GM12878 (cell line): ENCODE results near the gene CPD. TPM values are rescaled to one million over a fixed set of nuclear protein-coding genes. Genes with fewer than 3 reads are reported as not detected.
A peak's percentile ranks its signal among the peaks of the same experiment; 100 is the strongest.

ENCODE experiments used
- ATAC-seq: fragments of 200-7000 bp; cut with Tn5 transposase; 3 replicates; pipeline ENCODE4 v1.9.1; 2020; ENCODE audit warnings: mild to moderate bottlenecking, moderate library complexity
- BruUV-seq: library from RNA; stranded (reverse); fragments of 400-500 nt; replicated peaks from 2 replicates; lab custom pipeline; 2021; lab: Mats Ljungman, UMichigan
- CTCF ChIA-PET: fragments of 300-600 bp; sonication (Branson Sonifier 250); formaldehyde crosslinking; extraction: SDS; loops from one replicate; lab custom pipeline; 2021; ENCODE audit warnings: inconsistent platforms; lab: Yijun Ruan, JAX
- POLR2A ChIA-PET: fragments of 350-600 bp; formaldehyde crosslinking; extraction: SDS; loops from one replicate; lab custom pipeline; 2021; ENCODE audit warnings: inconsistent platforms; lab: Charles Lee
- RAD21 ChIA-PET: fragments of 300-600 bp; sonication (Branson Sonifier 250); formaldehyde crosslinking; loops from one replicate; lab custom pipeline; 2023; ENCODE audit warnings: antibody characterized with exemption; ENCODE audit not compliant: unreplicated experiment; lab: Charles Lee
- SMC1A ChIA-PET: fragments of 300-600 bp; sonication (Branson Sonifier 250); formaldehyde crosslinking; loops from one replicate; lab custom pipeline; 2023; ENCODE audit not compliant: unreplicated experiment, uncharacterized antibody; lab: Charles Lee
- DNase-seq: peaks from one replicate; pipeline ENCODE4 v3.0.0-alpha.2; 2011; ENCODE audit warnings: low read depth, low spot score
- FAIRE-seq: peaks from 3 replicates; lab custom pipeline; 2011; peaks lifted over from hg19 to GRCh38; lab: Jason Lieb, UNC
- H2AFZ ChIP-seq: 2 replicates; pipeline ENCODE4 v1.6.0; 2011; ENCODE audit warnings: low read depth, low read length, control low read depth; ENCODE audit not compliant: control insufficient read depth
- H3K27ac ChIP-seq: 2 replicates; pipeline ENCODE4 v1.5.1; 2011; ENCODE audit warnings: control low read depth; ENCODE audit not compliant: control insufficient read depth, insufficient read depth
- H3K27me3 ChIP-seq, 2 experiments: replicated peaks in 1 of 2; 2 replicates each; pipeline versions ENCODE4 v1.6.0 to v1.6.1; 2011; ENCODE audit warnings: low read length in 1 of 2; ENCODE audit not compliant: control insufficient read depth in 2 of 2, insufficient read depth in 2 of 2
- H3K36me3 ChIP-seq, 2 experiments: 2 replicates each; pipeline ENCODE4 v1.5.1; 2011; ENCODE audit warnings: low read length in 1 of 2; ENCODE audit not compliant: control insufficient read depth in 2 of 2, insufficient read depth in 2 of 2
- H3K4me1 ChIP-seq: 2 replicates; pipeline ENCODE4 v1.6.1; 2011; ENCODE audit warnings: mild to moderate bottlenecking, low read length, moderate library complexity, mixed read lengths; ENCODE audit not compliant: control insufficient read depth, insufficient read depth
- H3K4me2 ChIP-seq: 2 replicates; pipeline ENCODE4 v1.6.0; 2011; ENCODE audit warnings: control low read depth; ENCODE audit not compliant: control insufficient read depth, insufficient read depth
- H3K4me3 ChIP-seq: fragments of 200-600 bp; sonication (generic); 2 replicates; pipeline ENCODE4 v1.5.1; 2016
- H3K79me2 ChIP-seq: 2 replicates; pipeline ENCODE4 v1.6.0; 2011; ENCODE audit warnings: low read length; ENCODE audit not compliant: control insufficient read depth, insufficient read depth
- H3K9ac ChIP-seq: 2 replicates; pipeline ENCODE4 v1.8.0; 2011; ENCODE audit warnings: low read length, control low read depth, mixed read lengths; ENCODE audit not compliant: control insufficient read depth, insufficient read depth
- H3K9me3 ChIP-seq: replicated peaks from 3 replicates; pipeline ENCODE4 v1.5.1; 2011; ENCODE audit warnings: mild to moderate bottlenecking, low read length; ENCODE audit not compliant: control insufficient read depth, insufficient read depth
- H4K20me1 ChIP-seq: 2 replicates; pipeline ENCODE4 v1.6.0; 2011; ENCODE audit not compliant: control insufficient read depth, insufficient read depth
- CBX5 ChIP-seq: sonication (generic); IDR thresholded peaks from 2 replicates; pipeline ENCODE4 v1.6.1; 2016; ENCODE audit warnings: low read depth, moderate library complexity, mild to moderate bottlenecking, inconsistent platforms
- MYC ChIP-seq: IDR thresholded peaks from 2 replicates; pipeline ENCODE4 v1.6.1; 2011; ENCODE audit warnings: mild to moderate bottlenecking, low read length, moderate library complexity, inconsistent platforms; ENCODE audit not compliant: insufficient read depth, insufficient replicate concordance, insufficient read length, severe bottlenecking
- TBL1XR1 ChIP-seq: IDR thresholded peaks from 2 replicates; pipeline ENCODE4 v1.6.1; 2012; ENCODE audit warnings: low read depth, low read length, improper control_type of control experiment
- WGBS: methylation state at CpG from one replicate; pipeline ENCODE4 v1.1.6; 2016; ENCODE audit warnings: low lambda C conversion rate; ENCODE audit not compliant: insufficient replicate concordance, insufficient coverage; ENCODE audit errors: missing lambda C conversion rate; 5-methylcytosine and 5-hydroxymethylcytosine counted together
- in situ Hi-C: fragments of 300-500 bp; cut with MboI; formaldehyde crosslinking; loops from 9 replicates; pipeline ENCODE4 v1.14.3; 2018; ENCODE audit warnings: mixed read lengths
- intact Hi-C: fragments of 100-400 bp; cut with micrococcal nuclease; formaldehyde crosslinking; loops from one replicate; pipeline ENCODE4 v1.14.2; 2022; ENCODE audit not compliant: unreplicated experiment
- polyA plus RNA-seq, 11 experiments: library from polyadenylated mRNA; depleted of rRNA in 4 of 11; unstranded in 6 of 11; stranded (reverse) in 5 of 11; fragments of >200 nt; fragmentation: Nextera tagmentation in 4 of 11; fragmentation: Illumina TruSeq in 1 of 11; extraction: Ambion mirVana in 4 of 11; extraction: Trizol in 1 of 11; gene quantifications; 1 replicate in 1 of 11; 2 replicates in 10 of 11; pipeline versions ENCODE4 v1.2.1 to v1.2.3, GENCODE V29; 2011 to 2016; ENCODE audit warnings: inconsistent platforms in 2 of 11, missing spikeins in 2 of 11, low read depth in 1 of 11
- total RNA-seq, 4 experiments: library from RNA; depleted of rRNA in 3 of 4; stranded (reverse); fragments of >200 nt in 3 of 4; fragmentation: Illumina TruSeq in 1 of 4; extraction: Trizol in 1 of 4; gene quantifications; 2 replicates each; pipeline versions ENCODE4 v1.2.1 to v1.2.3, GENCODE V29; 2013 to 2021
- TF ChIP-seq, protein P1 (sequence below): fragments of 450-650 bp; formaldehyde crosslinking; IDR thresholded peaks from 2 replicates; pipeline ENCODE4 v1.4.0; 2020; ENCODE audit warnings: mild to moderate bottlenecking, moderate library complexity
- TF ChIP-seq, protein P2 (sequence below): IDR thresholded peaks from 2 replicates; pipeline ENCODE4 v1.6.1; 2011; ENCODE audit warnings: low read depth, low read length, improper control_type of control experiment, borderline replicate concordance

The CPD gene
- total and polyA plus RNA-seq, 10 of the 15 experiments (the other 5 are each of a cell fraction or from before 2014, with no cell fraction given) = 3.5 to 24.2 (median 15.7) TPM

DNA sequence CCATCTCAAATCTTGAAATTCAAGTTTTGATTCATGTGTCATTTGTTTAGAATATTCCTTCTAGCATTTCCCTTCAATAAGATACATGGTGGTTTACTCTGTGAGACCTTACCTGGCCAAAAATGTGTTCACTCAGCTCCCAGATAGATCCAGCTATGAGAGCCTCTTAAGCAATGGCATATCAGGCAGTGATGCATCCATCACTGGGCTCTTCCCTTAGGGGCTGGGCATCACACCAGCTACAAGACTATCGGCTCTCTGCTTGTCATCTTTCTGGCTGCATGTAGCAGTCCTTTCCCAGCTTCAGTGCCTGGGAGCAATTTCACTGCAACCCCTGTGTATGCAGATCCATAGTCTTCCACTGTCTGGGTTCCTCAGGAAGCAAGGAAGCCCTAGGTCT, 139.1 kb downstream of the CPD start:
- intact Hi-C loops (no loop called here), in situ Hi-C loops (no loop called here)
- ATAC-seq (no peak), FAIRE-seq (no peak), DNase-seq (no peak)
- 100% methylated on average over 1 of the region's 1 CpG for WGBS
- Histone ChIP-seq H3K9ac (no peak overlapping the region), H3K36me3 (peaks cover 5 to 13% of the 10 kb centered on the region in 2 experiments; a peak in 3 of 4 replicates), H3K27me3 (no peaks in the 10 kb centered on the region), H3K9me3 (no peaks in the 10 kb centered on the region), H3K4me3 (no peak overlapping the region), H2AFZ (no peak overlapping the region), H3K79me2 (no peaks in the 10 kb centered on the region), H3K27ac (peak overlapping the region; percentile 14; the same call in 1 of the 2 replicates), H4K20me1 (no peaks in the 10 kb centered on the region), H3K4me1 (no peaks in the 10 kb centered on the region), H3K4me2 (no peak overlapping the region)
- ChIA-PET CTCF (interaction anchor here (1.2 kb wide), 1 partner anchor 13 kb away, joined by 4 read pairs; no protein-coding TSS in a partner anchor), SMC1A (interaction anchor here (2.2 kb wide), 1 partner anchor 8 kb away, joined by 7 read pairs; no protein-coding TSS in a partner anchor), POLR2A (no interaction called here), RAD21 (no interaction called here)
- TF ChIP-seq, protein P1, sequence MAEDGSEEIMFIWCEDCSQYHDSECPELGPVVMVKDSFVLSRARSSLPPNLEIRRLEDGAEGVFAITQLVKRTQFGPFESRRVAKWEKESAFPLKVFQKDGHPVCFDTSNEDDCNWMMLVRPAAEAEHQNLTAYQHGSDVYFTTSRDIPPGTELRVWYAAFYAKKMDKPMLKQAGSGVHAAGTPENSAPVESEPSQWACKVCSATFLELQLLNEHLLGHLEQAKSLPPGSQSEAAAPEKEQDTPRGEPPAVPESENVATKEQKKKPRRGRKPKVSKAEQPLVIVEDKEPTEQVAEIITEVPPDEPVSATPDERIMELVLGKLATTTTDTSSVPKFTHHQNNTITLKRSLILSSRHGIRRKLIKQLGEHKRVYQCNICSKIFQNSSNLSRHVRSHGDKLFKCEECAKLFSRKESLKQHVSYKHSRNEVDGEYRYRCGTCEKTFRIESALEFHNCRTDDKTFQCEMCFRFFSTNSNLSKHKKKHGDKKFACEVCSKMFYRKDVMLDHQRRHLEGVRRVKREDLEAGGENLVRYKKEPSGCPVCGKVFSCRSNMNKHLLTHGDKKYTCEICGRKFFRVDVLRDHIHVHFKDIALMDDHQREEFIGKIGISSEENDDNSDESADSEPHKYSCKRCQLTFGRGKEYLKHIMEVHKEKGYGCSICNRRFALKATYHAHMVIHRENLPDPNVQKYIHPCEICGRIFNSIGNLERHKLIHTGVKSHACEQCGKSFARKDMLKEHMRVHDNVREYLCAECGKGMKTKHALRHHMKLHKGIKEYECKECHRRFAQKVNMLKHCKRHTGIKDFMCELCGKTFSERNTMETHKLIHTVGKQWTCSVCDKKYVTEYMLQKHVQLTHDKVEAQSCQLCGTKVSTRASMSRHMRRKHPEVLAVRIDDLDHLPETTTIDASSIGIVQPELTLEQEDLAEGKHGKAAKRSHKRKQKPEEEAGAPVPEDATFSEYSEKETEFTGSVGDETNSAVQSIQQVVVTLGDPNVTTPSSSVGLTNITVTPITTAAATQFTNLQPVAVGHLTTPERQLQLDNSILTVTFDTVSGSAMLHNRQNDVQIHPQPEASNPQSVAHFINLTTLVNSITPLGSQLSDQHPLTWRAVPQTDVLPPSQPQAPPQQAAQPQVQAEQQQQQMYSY (CRISPR knock-in tag) = no peak
- TF ChIP-seq, protein P2, sequence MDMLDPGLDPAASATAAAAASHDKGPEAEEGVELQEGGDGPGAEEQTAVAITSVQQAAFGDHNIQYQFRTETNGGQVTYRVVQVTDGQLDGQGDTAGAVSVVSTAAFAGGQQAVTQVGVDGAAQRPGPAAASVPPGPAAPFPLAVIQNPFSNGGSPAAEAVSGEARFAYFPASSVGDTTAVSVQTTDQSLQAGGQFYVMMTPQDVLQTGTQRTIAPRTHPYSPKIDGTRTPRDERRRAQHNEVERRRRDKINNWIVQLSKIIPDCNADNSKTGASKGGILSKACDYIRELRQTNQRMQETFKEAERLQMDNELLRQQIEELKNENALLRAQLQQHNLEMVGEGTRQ = no peak
- TF ChIP-seq MYC (no peak), TBL1XR1 (no peak), CBX5 (no peak)
- BruUV-seq = no TSS peak
